Progenitor cell of endocrine pancreas (in vitro differentiated cells): ENCODE measurements around the gene MERTK. TPM values are rescaled to one million over a fixed set of nuclear protein-coding genes. Genes with fewer than 3 reads are reported as not detected.
"Not testable (repeated sequence)": the region's sequence is repeated elsewhere in the genome, so short reads cannot be mapped to it uniquely, and the experiment has no call there.

Experiments
- DNase-seq: peaks from one replicate; pipeline ENCODE4 v3.0.0; 2021; ENCODE audit warnings: low spot score; ENCODE audit not compliant: unreplicated experiment
- H3K27ac Mint-ChIP-seq: 2 replicates; pipeline ENCODE4 v1.8.0; 2021; ENCODE audit warnings: mild to moderate bottlenecking, moderate library complexity, mixed read lengths
- H3K27me3 Mint-ChIP-seq: 2 replicates; pipeline ENCODE4 v1.8.0; 2021; ENCODE audit warnings: mixed read lengths
- H3K36me3 Mint-ChIP-seq: 2 replicates; pipeline ENCODE4 v1.8.0; 2022; ENCODE audit warnings: mixed read lengths; ENCODE audit not compliant: insufficient read depth
- H3K4me1 Mint-ChIP-seq: 2 replicates; pipeline ENCODE4 v1.8.0; 2021; ENCODE audit warnings: low read depth, mixed read lengths
- H3K4me3 Mint-ChIP-seq: 2 replicates; pipeline ENCODE4 v1.8.0; 2021; ENCODE audit warnings: low read depth, mild to moderate bottlenecking, moderate library complexity, mixed read lengths
- H3K9me3 Mint-ChIP-seq: 2 replicates; pipeline ENCODE4 v1.8.0; 2021; ENCODE audit warnings: low read depth, mixed read lengths
- CTCF ChIP-seq: fragments of 200-600 bp; sonication (generic); IDR thresholded peaks from one replicate; pipeline ENCODE4 v1.5.0; 2021; ENCODE audit warnings: antibody characterized with exemption, mild to moderate bottlenecking; ENCODE audit not compliant: unreplicated experiment
- total RNA-seq: library from RNA; stranded (reverse); gene quantifications from 2 replicates; pipeline ENCODE4 v1.2.1, GENCODE V29; 2021

MERTK gene
- total RNA-seq, 1 donor from 2014 or later: 20.1 TPM

GRCh38 chr2:112061840-112062239 lies 163.4 kb downstream of the MERTK start:
- peaks cover under 1% of the 10 kb centered on the region for H3K4me1 Mint-ChIP-seq
- H3K27ac Mint-ChIP-seq: no peak overlapping the region

GRCh38 chr2:112062894-112063293 lies 164.5 kb downstream of the MERTK start:
- peaks cover 16% of the 10 kb centered on the region for H3K36me3 Mint-ChIP-seq
- H3K4me1 Mint-ChIP-seq: no peaks in the 10 kb centered on the region
- no peak overlapping the region for H3K4me3 Mint-ChIP-seq
- no peak overlapping the region for H3K27ac Mint-ChIP-seq
- no peaks in the 10 kb centered on the region for H3K9me3 Mint-ChIP-seq
- no peak for DNase-seq
- no peak for TF ChIP-seq CTCF
- no peaks in the 10 kb centered on the region for H3K27me3 Mint-ChIP-seq

More at GRCh38 chr2:112061840-112062239, 163.4 kb downstream of the MERTK start:
- Mint-ChIP-seq H3K27me3 (no peaks in the 10 kb centered on the region), H3K9me3 (no peaks in the 10 kb centered on the region), H3K36me3 (peaks cover 11% of the 10 kb centered on the region), H3K4me3 (no peak overlapping the region)
- no peak for TF ChIP-seq CTCF
- no peak for DNase-seq

GRCh38 chr2:112065486-112065885 lies 167.1 kb downstream of the MERTK start:
- Mint-ChIP-seq H3K4me3 (no peak overlapping the region), H3K36me3 (peaks cover 34% of the 10 kb centered on the region), H3K27me3 (no peaks in the 10 kb centered on the region), H3K27ac (no peak overlapping the region), H3K4me1 (no peaks in the 10 kb centered on the region), H3K9me3 (peaks cover 9% of the 10 kb centered on the region)
- TF ChIP-seq CTCF: no peak
- DNase-seq: no peak

- TF ChIP-seq CTCF: no peak
- no peak overlapping the region for H3K4me3 Mint-ChIP-seq
- no peaks in the 10 kb centered on the region for H3K4me1 Mint-ChIP-seq
- peaks cover 36% of the 10 kb centered on the region for H3K36me3 Mint-ChIP-seq
- H3K27ac Mint-ChIP-seq: no peak overlapping the region
- no peak for DNase-seq
- no peaks in the 10 kb centered on the region for H3K27me3 Mint-ChIP-seq
- H3K9me3 Mint-ChIP-seq: peaks cover 9% of the 10 kb centered on the region
These were observed 167.6 kb downstream of the MERTK start for GRCh38 chr2:112065966-112066365.

- Mint-ChIP-seq H3K36me3 (peaks cover 62% of the 10 kb centered on the region), H3K9me3 (peaks cover 18% of the 10 kb centered on the region)
- H3K27ac Mint-ChIP-seq, H3K27me3 Mint-ChIP-seq, DNase-seq, H3K4me3 Mint-ChIP-seq, H3K4me1 Mint-ChIP-seq: not testable (repeated sequence)
These were observed 171.4 kb downstream of the MERTK start for GRCh38 chr2:112069794-112070193.

GRCh38 chr2:112073875-112074274 lies 175.5 kb downstream of the MERTK start:
- H3K4me3 Mint-ChIP-seq: no peak overlapping the region
- H3K27ac Mint-ChIP-seq: no peak overlapping the region
- H3K9me3 Mint-ChIP-seq: peaks cover 18% of the 10 kb centered on the region
- H3K27me3 Mint-ChIP-seq: no peaks in the 10 kb centered on the region
- peaks cover 2% of the 10 kb centered on the region for H3K4me1 Mint-ChIP-seq
- no peak for TF ChIP-seq CTCF
- DNase-seq: no peak
- H3K36me3 Mint-ChIP-seq: peaks cover 52% of the 10 kb centered on the region
